IPS-11a (cell line): ENCODE results near the gene ENO3.

Experiments used
- H3K4me3 ChIP-seq: one replicate; pipeline ENCODE4 v1.5.1; 2013; ENCODE audit warnings: low read depth, low read length, control low read depth

ENO3 gene

GRCh38 chr17:5003214-5003867 lies 52.4 kb downstream of the ENO3 start:
- H3K4me3 ChIP-seq, result no peak overlapping the region
